NT2/D1 (cell line): ENCODE measurements around the gene RIBC2.

Experiments
- SUZ12 ChIP-seq: IDR thresholded peaks from 2 replicates; pipeline ENCODE4 v1.6.1; 2011; ENCODE audit not compliant: insufficient read length, insufficient read depth; ENCODE audit errors: extremely low read depth
- YY1 ChIP-seq: IDR thresholded peaks from 2 replicates; pipeline ENCODE4 v1.6.1; 2011; ENCODE audit not compliant: insufficient read length, insufficient read depth
- ZNF274 ChIP-seq: IDR thresholded peaks from 2 replicates; pipeline ENCODE4 v1.6.1; 2011; ENCODE audit warnings: mild to moderate bottlenecking, low read depth, low read length

GRCh38 chr22:45462034-45462655, 48.7 kb downstream of the RIBC2 start:
- no peak for TF ChIP-seq YY1
- no peak for TF ChIP-seq ZNF274
- TF ChIP-seq SUZ12 = no peak
